Suprapubic skin (tissue), 4 donors: ENCODE results near the gene LMX1A. TPM values are rescaled to one million over a fixed set of nuclear protein-coding genes. Genes with fewer than 3 reads are reported as not detected.

Experiments used
- DNase-seq, 2 donors: peaks; one replicate each; pipeline ENCODE4 v3.0.0-alpha.2; 2019; ENCODE audit warnings: low spot score in 2 of 2
- H3K27ac ChIP-seq: fragments of 200-600 bp; sonication (generic); one replicate; pipeline ENCODE4 v1.5.1; 2019
- H3K27me3 ChIP-seq: fragments of 200-600 bp; sonication (generic); one replicate; pipeline ENCODE4 v1.5.1; 2019
- H3K36me3 ChIP-seq: fragments of 200-600 bp; sonication (generic); one replicate; pipeline ENCODE4 v1.5.1; 2019
- H3K4me1 ChIP-seq: fragments of 200-600 bp; sonication (generic); one replicate; pipeline ENCODE4 v1.5.1; 2019
- H3K4me3 ChIP-seq: fragments of 200-600 bp; sonication (generic); one replicate; pipeline ENCODE4 v1.5.1; 2019; ENCODE audit warnings: mild to moderate bottlenecking
- H3K9me3 ChIP-seq: fragments of 200-600 bp; sonication (generic); one replicate; pipeline ENCODE4 v1.5.1; 2019
- EP300 ChIP-seq: sonication (generic); formaldehyde crosslinking; IDR thresholded peaks from one replicate; pipeline ENCODE4 v1.6.1; 2017; ENCODE audit warnings: antibody characterized with exemption
- POLR2A ChIP-seq, 2 donors: fragments of 450-650 bp; IDR thresholded peaks; one replicate each; pipeline ENCODE4 v1.6.1; 2017; ENCODE audit warnings: antibody characterized with exemption in 2 of 2, mild to moderate bottlenecking in 2 of 2, moderate library complexity in 2 of 2
- POLR2AphosphoS5 ChIP-seq, 3 donors: sonication (generic); formaldehyde crosslinking; IDR thresholded peaks; one replicate each; pipeline ENCODE4 v1.6.1; 2017; ENCODE audit warnings: antibody characterized with exemption in 3 of 3
- WGBS: methylation state at CpG from one replicate; pipeline ENCODE4 v1.1.5; 2018; 5-methylcytosine and 5-hydroxymethylcytosine counted together
- total RNA-seq, 4 donors: library from RNA; depleted of rRNA; stranded (reverse); fragments of >200 nt; gene quantifications; one replicate each; pipeline ENCODE4 v1.1.0, GENCODE V29; 2016
- TF ChIP-seq, protein P1 (sequence below), 2 donors: fragments of 200-600 bp in 1 of 2; fragments of 450-650 bp in 1 of 2; sonication (generic) in 1 of 2; IDR thresholded peaks; one replicate each; pipeline ENCODE4 v1.5.1; 2016 to 2019; ENCODE audit warnings: antibody characterized with exemption in 2 of 2, mild to moderate bottlenecking in 1 of 2, moderate library complexity in 1 of 2

LMX1A gene
- total RNA-seq, 4 donors from 2014 or later: 0.44 TPM; not detected in 3

DNA sequence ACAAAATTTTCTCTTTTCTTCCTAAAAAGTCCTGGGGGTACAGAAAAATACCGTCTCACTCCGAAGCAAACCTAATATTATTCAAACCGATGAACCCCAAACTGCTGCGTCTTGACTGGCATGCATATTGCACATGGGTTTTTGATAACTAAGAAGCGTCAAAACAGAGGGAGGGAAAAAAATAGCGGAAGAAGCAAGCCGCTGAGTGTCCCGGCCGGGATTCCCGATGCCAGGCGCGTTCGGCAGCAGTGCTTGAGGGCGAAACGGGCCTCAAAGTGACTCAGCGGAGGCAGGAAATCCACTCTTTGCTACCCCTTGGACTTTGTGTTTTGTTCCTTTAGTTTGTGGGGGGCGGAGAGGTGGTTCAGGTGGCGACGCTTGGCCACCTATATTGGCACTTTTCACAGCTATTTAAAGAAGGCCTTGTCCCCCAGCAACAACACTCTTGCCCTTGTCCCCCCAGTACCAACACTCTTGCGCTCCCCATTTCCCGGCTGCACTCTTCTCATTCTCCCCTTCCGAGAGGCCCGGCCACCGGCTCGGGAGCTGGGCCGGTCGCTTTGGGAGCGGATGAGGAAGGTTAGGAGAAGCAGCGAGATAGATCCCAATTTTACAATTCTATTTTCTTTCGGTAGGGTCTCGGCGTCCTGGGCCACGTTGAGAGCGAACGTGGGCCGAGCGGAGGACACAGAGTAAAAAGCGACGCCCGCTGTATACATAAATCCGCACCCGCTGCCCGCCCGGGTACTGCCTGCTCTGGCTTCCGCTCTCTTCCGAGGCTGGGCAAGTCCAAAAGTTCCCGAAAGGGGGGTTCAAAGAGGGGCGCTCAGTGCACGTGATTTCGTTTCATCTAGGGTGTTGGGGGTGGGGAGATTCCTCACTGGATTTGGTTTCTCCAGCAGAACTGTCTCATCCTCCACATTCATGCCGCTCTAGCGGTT lies 2.5 kb downstream of the LMX1A start:
- WGBS: 20% methylated on average over 52 of the region's 52 CpGs
- Histone ChIP-seq H3K36me3 (no peaks in the 10 kb centered on the region), H3K27me3 (peaks cover 97% of the 10 kb centered on the region), H3K9me3 (no peaks in the 10 kb centered on the region), H3K4me1 (peaks cover 45% of the 10 kb centered on the region), H3K4me3 (peak overlapping the region; percentile 21), H3K27ac (no peak overlapping the region)
- TF ChIP-seq EP300: no peak
- TF ChIP-seq POLR2A (IDR thresholded peaks at IDR 0.05): no peak
- TF ChIP-seq, protein P1, sequence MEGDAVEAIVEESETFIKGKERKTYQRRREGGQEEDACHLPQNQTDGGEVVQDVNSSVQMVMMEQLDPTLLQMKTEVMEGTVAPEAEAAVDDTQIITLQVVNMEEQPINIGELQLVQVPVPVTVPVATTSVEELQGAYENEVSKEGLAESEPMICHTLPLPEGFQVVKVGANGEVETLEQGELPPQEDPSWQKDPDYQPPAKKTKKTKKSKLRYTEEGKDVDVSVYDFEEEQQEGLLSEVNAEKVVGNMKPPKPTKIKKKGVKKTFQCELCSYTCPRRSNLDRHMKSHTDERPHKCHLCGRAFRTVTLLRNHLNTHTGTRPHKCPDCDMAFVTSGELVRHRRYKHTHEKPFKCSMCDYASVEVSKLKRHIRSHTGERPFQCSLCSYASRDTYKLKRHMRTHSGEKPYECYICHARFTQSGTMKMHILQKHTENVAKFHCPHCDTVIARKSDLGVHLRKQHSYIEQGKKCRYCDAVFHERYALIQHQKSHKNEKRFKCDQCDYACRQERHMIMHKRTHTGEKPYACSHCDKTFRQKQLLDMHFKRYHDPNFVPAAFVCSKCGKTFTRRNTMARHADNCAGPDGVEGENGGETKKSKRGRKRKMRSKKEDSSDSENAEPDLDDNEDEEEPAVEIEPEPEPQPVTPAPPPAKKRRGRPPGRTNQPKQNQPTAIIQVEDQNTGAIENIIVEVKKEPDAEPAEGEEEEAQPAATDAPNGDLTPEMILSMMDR (IDR thresholded peaks at IDR 0.05): no peak
- TF ChIP-seq POLR2AphosphoS5 (IDR thresholded peaks at IDR 0.05): no peak
- no peak for DNase-seq

DNA sequence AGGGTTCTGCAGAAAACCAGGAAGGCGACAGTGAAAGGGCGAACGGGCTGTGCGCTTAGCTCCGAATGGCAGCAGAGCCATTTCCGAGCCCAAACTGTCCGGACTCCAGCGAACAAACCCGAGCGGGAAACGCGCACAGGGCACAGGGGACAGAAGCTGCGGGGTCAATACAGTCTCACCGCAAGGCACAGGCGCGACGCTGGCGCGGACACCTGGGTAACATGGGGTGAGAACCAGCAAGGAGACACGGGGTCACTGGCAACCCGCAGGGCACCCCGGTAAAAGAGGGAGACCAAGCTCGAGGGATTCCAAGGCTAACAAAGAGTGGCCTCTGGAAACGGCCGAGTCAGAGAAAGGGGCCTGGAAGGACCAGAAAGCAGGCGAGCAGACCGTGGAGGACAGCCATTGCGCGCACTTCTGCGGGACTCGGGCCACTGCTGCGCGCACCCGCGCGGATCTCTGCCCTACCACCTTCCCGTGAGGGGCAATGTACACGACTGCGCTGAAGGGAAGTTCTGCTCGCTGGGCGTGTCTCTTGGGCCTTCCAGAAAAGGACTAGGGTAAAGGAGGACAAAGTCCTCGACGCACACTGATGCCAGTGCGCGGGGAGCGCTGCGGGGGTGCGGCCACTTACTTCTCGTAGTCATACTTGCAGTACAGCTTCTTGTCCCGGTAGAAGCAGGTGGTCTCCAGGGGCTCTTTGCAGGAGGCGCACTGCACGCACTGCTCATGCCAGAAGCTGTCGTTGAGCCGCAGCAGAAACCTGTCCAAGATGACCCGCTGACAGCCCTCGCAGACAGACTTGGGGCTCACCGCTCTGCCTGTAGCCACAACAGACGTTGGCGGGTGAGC lies 3.8 kb downstream of the LMX1A start:
- WGBS: 23% methylated on average over 46 of the region's 59 CpGs
- peak overlapping the region; percentile 8 for H3K4me3 ChIP-seq
- H3K9me3 ChIP-seq: no peaks in the 10 kb centered on the region
- peaks cover 45% of the 10 kb centered on the region for H3K4me1 ChIP-seq
- TF ChIP-seq POLR2AphosphoS5 (IDR thresholded peaks at IDR 0.05): no peak
- TF ChIP-seq EP300: no peak
- TF ChIP-seq POLR2A (IDR thresholded peaks at IDR 0.05): no peak
- TF ChIP-seq, protein P1 (IDR thresholded peaks at IDR 0.05): no peak
- H3K36me3 ChIP-seq: no peaks in the 10 kb centered on the region
- peaks cover 98% of the 10 kb centered on the region for H3K27me3 ChIP-seq
- H3K27ac ChIP-seq: no peak overlapping the region
- DNase-seq: no peak

DNA sequence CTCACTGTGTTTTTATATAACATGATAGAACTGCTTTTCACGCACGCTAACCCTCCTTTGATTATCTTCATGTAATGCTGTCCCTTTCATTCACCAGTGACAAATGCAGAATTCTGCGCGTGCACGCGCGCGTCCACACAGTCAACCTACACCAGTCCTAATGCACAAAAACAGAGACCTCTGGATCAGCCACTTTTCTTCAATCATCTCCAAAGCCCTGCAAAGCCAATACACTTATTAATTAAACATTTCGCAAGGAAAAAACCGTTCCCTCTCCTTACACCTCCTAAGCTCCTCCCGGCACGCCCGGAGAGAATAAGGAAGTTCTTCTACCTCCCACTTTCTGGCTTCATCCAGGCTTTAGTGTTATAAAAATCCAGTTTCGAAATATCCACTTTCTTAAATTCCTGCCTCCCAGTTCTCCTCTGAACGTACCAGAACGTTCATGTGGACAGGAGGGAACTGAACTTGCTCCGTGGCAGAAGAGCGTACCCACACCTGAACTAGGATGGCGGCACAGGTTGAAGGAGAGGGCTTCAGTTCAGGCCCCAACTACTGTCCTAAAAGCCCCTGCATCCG lies 4.6 kb downstream of the LMX1A start:
- TF ChIP-seq EP300 (no peak), POLR2A (IDR thresholded peaks at IDR 0.05) (no peak), POLR2AphosphoS5 (IDR thresholded peaks at IDR 0.05) (no peak)
- TF ChIP-seq, protein P1 (IDR thresholded peaks at IDR 0.05): no peak

DNA sequence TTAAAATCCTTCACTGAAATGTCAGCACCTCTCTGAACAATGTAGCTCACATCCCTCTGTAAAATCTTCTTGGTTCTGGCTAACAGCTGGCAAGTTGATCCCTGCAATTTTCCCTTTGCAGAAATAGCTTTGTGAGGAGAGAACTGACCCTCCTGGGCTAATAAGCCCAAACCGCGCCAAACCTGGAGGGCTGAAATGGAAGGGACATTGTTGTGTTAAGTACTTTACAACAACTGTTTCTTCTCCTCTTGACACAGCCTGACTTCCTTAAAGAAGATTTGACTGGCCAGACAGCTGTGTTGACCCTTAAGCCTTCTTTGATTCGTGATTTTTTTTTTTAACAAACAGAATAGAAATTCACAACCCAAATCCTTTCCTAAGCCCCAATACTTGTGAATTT lies 5.7 kb downstream of the LMX1A start:
- Histone ChIP-seq H3K4me1 (peaks cover 35% of the 10 kb centered on the region), H3K27ac (no peak overlapping the region), H3K9me3 (no peaks in the 10 kb centered on the region), H3K36me3 (no peaks in the 10 kb centered on the region), H3K27me3 (peaks cover 93% of the 10 kb centered on the region), H3K4me3 (no peak overlapping the region)
- no peak for DNase-seq
- 40% methylated on average over 3 of the region's 3 CpGs for WGBS
- TF ChIP-seq POLR2A (IDR thresholded peaks at IDR 0.05): no peak

More for the DNA sequence above, 4.6 kb downstream of the LMX1A start:
- DNase-seq: no peak
- Histone ChIP-seq H3K4me3 (peak overlapping the region; percentile 8), H3K9me3 (no peaks in the 10 kb centered on the region), H3K27me3 (peaks cover 98% of the 10 kb centered on the region), H3K36me3 (no peaks in the 10 kb centered on the region), H3K4me1 (peaks cover 45% of the 10 kb centered on the region), H3K27ac (no peak overlapping the region)
- 31% methylated on average over 20 of the region's 20 CpGs for WGBS

DNA sequence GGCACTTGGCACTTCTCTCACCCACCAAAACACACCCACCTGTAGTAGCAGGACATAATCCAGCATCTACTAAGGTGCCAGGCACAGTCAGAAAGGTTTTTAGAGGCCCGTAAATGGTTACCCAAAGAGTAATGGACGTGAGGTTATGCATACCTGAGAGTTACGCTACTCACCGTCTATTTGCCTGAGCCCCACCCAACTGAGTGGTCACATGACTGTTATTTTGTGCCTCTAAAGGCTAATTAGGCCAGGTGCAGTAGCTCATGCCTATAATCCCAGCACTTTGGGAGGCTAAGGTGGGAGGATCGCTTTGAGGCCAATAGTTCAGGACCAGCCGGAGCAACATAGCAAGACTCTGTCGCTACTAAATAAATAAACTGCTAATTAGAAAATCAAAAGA lies 11.0 kb downstream of the LMX1A start:
- no peaks in the 10 kb centered on the region for H3K4me1 ChIP-seq
- TF ChIP-seq EP300 (no peak), POLR2AphosphoS5 (IDR thresholded peaks at IDR 0.05) (no peak), POLR2A (IDR thresholded peaks at IDR 0.05) (no peak)
- TF ChIP-seq, protein P1 (IDR thresholded peaks at IDR 0.05): no peak
- peak overlapping the region; percentile 16 for H3K27ac ChIP-seq
- no peak overlapping the region for H3K4me3 ChIP-seq
- peaks cover 58% of the 10 kb centered on the region for H3K27me3 ChIP-seq
- DNase-seq: no peak
- H3K9me3 ChIP-seq: no peaks in the 10 kb centered on the region
- no peaks in the 10 kb centered on the region for H3K36me3 ChIP-seq
- 56% methylated on average over 7 of the region's 7 CpGs for WGBS
